Measurements from ENCODE around the gene EFNB2. TPM values are rescaled to one million over a fixed set of nuclear protein-coding genes. Genes with fewer than 3 reads are reported as not detected.
A peak's percentile ranks its signal among the peaks of the same experiment; 100 is the strongest.

The EFNB2 gene
- total and polyA plus RNA-seq, 2 of the 8 experiments (the other 6 are each of a cell fraction or from before 2014, with no cell fraction given) = 8.2 to 12.0 TPM

DNA sequence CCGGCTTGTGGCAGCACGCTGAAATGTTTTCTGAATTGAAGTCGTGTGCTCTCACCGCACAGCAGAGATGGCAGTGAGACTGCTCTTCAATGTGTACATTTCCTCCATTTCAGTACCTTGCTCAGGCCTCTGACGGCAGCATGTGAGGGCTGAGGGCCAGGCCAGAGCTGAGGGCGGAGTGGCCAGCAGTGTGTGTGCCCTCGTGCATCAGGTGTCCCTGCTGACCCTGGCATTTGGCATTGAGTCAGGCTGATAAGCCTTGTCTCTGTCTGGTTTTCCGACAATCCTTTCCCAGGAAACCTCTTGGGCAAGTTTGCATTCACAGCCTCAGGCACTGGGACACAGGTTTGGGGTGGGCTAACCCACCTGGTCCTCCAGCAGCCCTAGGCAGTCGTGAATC lies 62.3 kb downstream of the EFNB2 start:
- Histone ChIP-seq H3K4ac (replicated peaks; ENCODE audit: insufficient read length, low read depth, low read length) (no peak overlapping the region), H3K36me3 (ENCODE audit: control insufficient read depth in 2 of 4, insufficient read depth in 4 of 4, low read length in 3 of 4) (no peaks in the 10 kb centered on the region), H3K14ac (ENCODE audit: insufficient read length) (no peak overlapping the region), H4K91ac (replicated peaks; ENCODE audit: insufficient read length, low read length) (no peak overlapping the region), H2AK5ac (ENCODE audit: low read depth, low read length) (0 out of 2 replicates have a peak overlapping the region, but pooled peaks have one; percentile 77), H3K4me3 (ENCODE audit: extremely low read depth in 1 of 4, insufficient read depth in 2 of 4, low read depth in 3 of 4, low read length in 4 of 4) (no peak overlapping the region), H3K27ac (ENCODE audit: low read depth, low read length) (no peak overlapping the region), H3K23me2 (ENCODE audit: low read depth, low read length) (no peaks in the 10 kb centered on the region), H3K56ac (replicated peaks; ENCODE audit: insufficient read length, low read depth, low read length) (no peak overlapping the region), H3K4me2 (ENCODE audit: insufficient read depth in 1 of 2, low read depth in 2 of 2, low read length in 2 of 2) (no peak overlapping the region), H4K20me1 (replicated peaks in 1 of 2; ENCODE audit: control insufficient read depth in 1 of 2, insufficient read depth in 2 of 2, low read length in 2 of 2) (no peaks in the 10 kb centered on the region), H3K9ac (replicated peaks in 1 of 4; ENCODE audit: extremely low read depth in 1 of 4, low read depth in 3 of 4, low read length in 3 of 4) (no peak overlapping the region), H3K27me3 (replicated peaks in 1 of 4; ENCODE audit: control insufficient read depth in 3 of 4, extremely low read depth in 1 of 4, insufficient read depth in 3 of 4, low read length in 3 of 4) (no peaks in the 10 kb centered on the region; a peak in 1 of 7 replicates), H2BK15ac (ENCODE audit: low read length) (peak overlapping the region; percentile 67; the same call in 1 of the 2 replicates), H4K8ac (ENCODE audit: extremely low read depth, insufficient read depth, low read length) (no peak overlapping the region), H4K5ac (ENCODE audit: insufficient read length, low read depth, low read length) (no peak overlapping the region), H2BK5ac (ENCODE audit: low read depth, low read length) (0 out of 2 replicates have a peak overlapping the region, but pooled peaks have one; percentile 66), H2BK120ac (replicated peaks; ENCODE audit: low read depth, low read length) (no peak overlapping the region), H3K23ac (ENCODE audit: insufficient read length) (no peak overlapping the region), H3K18ac (ENCODE audit: extremely low read depth, low read length) (0 out of 2 replicates have a peak overlapping the region, but pooled peaks have one; percentile 14), H2BK12ac (ENCODE audit: low read depth, low read length) (peak overlapping the region; percentile 68; the same call in 1 of the 2 replicates), H2BK20ac (ENCODE audit: low read length) (0 out of 2 replicates have a peak overlapping the region, but pooled peaks have one; percentile 68), H3K79me2 (ENCODE audit: control insufficient read depth in 1 of 2, insufficient read depth in 2 of 2, low read length in 2 of 2) (no peaks in the 10 kb centered on the region), H3K79me1 (ENCODE audit: low read depth, low read length) (no peaks in the 10 kb centered on the region), H3K9me3 (ENCODE audit: insufficient read depth in 2 of 2, low read depth in 1 of 2, low read length in 1 of 2) (no peaks in the 10 kb centered on the region), H2AFZ (ENCODE audit: low read length) (peak overlapping the region; percentile 87; the same call in 1 of the 2 replicates), H3K4me1 (replicated peaks in 1 of 4; ENCODE audit: control insufficient read depth in 3 of 4, insufficient read depth in 4 of 4, low read length in 3 of 4) (peaks cover 0 to 9% (median 1%) of the 10 kb centered on the region in 4 experiments; a peak in 2 of 7 replicates)
- TF ChIP-seq SRF (IDR thresholded peaks at IDR 0.05; ENCODE audit: low read depth, low read length) = no peak
- TF ChIP-seq BCL11A (IDR thresholded peaks at IDR 0.05; ENCODE audit: low read depth in 2 of 2, low read length in 2 of 2) = no peak
- TF ChIP-seq YY1 (IDR thresholded peaks at IDR 0.05; ENCODE audit: low read depth, low read length) = no peak
- TF ChIP-seq BACH1 (IDR thresholded peaks at IDR 0.05; ENCODE audit: low read length) = no peak
- no peak for TF ChIP-seq JUND (IDR thresholded peaks at IDR 0.05; ENCODE audit: low read length)
- CTCF ChIA-PET (ENCODE audit: partially characterized antibody) = interaction anchor here (0.6 to 1.1 kb wide), 2 partner anchors 58 to 336 kb away, joined by 3 read pairs; no protein-coding TSS in a partner anchor
- FAIRE-seq (no peak), DNase-seq (ENCODE audit: low read depth in 1 of 2, low spot score in 2 of 2) (no peak)
- 83% methylated on average over 9 of the region's 9 CpGs; no CpG with 5 or more reads in 1 of the 2 experiments for WGBS, 2 experiments (ENCODE audit: extremely low coverage in 1 of 2, insufficient coverage in 1 of 2, insufficient read length in 1 of 2, insufficient replicate concordance in 2 of 2, low coverage in 1 of 2, low lambda C conversion rate in 2 of 2, missing lambda C conversion rate in 1 of 2)
- POLR2A ChIA-PET (ENCODE audit: partially characterized antibody) = no interaction called here

Data from H1 (cell line).